Measurements from ENCODE around the gene TC2N.

DNA sequence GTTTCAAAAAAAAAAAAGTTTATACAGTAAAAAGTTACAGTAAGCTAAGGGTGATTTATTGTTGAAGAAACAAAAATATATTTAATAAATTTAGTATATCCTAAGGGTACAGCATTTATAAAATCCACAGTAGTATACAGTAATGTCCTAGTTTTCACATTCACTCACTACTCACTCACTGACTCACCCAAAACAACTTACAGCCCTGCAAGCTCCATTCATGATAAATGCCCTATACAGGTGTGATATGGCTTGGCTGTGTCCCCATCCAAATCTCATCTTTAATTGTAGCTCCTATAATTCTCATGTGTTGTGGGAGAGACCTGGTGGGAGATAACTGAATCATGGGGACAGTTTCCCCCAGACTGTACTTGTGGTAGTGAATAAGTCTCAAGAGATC lies 61.7 kb downstream of the TC2N start:
- TF ChIP-seq, protein P1, sequence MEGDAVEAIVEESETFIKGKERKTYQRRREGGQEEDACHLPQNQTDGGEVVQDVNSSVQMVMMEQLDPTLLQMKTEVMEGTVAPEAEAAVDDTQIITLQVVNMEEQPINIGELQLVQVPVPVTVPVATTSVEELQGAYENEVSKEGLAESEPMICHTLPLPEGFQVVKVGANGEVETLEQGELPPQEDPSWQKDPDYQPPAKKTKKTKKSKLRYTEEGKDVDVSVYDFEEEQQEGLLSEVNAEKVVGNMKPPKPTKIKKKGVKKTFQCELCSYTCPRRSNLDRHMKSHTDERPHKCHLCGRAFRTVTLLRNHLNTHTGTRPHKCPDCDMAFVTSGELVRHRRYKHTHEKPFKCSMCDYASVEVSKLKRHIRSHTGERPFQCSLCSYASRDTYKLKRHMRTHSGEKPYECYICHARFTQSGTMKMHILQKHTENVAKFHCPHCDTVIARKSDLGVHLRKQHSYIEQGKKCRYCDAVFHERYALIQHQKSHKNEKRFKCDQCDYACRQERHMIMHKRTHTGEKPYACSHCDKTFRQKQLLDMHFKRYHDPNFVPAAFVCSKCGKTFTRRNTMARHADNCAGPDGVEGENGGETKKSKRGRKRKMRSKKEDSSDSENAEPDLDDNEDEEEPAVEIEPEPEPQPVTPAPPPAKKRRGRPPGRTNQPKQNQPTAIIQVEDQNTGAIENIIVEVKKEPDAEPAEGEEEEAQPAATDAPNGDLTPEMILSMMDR (IDR thresholded peaks at IDR 0.05; ENCODE audit: poor library complexity): no peak
- no peak for TF ChIP-seq EZH2 (IDR thresholded peaks at IDR 0.05; ENCODE audit: borderline replicate concordance)
